Measurements from ENCODE around the gene MAP2K1.

MAP2K1 gene

GRCh38 chr15:66408254-66408653, 21.5 kb downstream of the MAP2K1 start:
- TF ChIP-seq GATA2 (IDR thresholded peaks at IDR 0.05; ENCODE audit: low read depth, low read length) (no peak), GATA3 (IDR thresholded peaks at IDR 0.05; ENCODE audit: low read depth, low read length) (no peak)

- TF ChIP-seq GATA2 (IDR thresholded peaks at IDR 0.05; ENCODE audit: low read depth, low read length) (no peak), GATA3 (IDR thresholded peaks at IDR 0.05; ENCODE audit: low read depth, low read length) (no peak)
Observed at GRCh38 chr15:66408675-66409282, 22.1 kb downstream of the MAP2K1 start.

GRCh38 chr15:66409565-66410108, 22.9 kb downstream of the MAP2K1 start:
- TF ChIP-seq GATA3 (IDR thresholded peaks at IDR 0.05; ENCODE audit: low read depth, low read length) (no peak), GATA2 (IDR thresholded peaks at IDR 0.05; ENCODE audit: low read depth, low read length) (no peak)

GRCh38 chr15:66411190-66411589, 24.5 kb downstream of the MAP2K1 start:
- TF ChIP-seq GATA3 (IDR thresholded peaks at IDR 0.05; ENCODE audit: low read depth, low read length) (no peak), GATA2 (IDR thresholded peaks at IDR 0.05; ENCODE audit: low read depth, low read length) (no peak)

- TF ChIP-seq GATA3 (IDR thresholded peaks at IDR 0.05; ENCODE audit: low read depth, low read length) (no peak), GATA2 (IDR thresholded peaks at IDR 0.05; ENCODE audit: low read depth, low read length) (no peak)
Observed at GRCh38 chr15:66412220-66412619, 25.5 kb downstream of the MAP2K1 start.

- TF ChIP-seq GATA2 (IDR thresholded peaks at IDR 0.05; ENCODE audit: low read depth, low read length), result no peak
- TF ChIP-seq GATA3 (IDR thresholded peaks at IDR 0.05; ENCODE audit: low read depth, low read length), result no peak
Observed at GRCh38 chr15:66413579-66413978, 26.9 kb downstream of the MAP2K1 start.

- TF ChIP-seq GATA3 (IDR thresholded peaks at IDR 0.05; ENCODE audit: low read depth, low read length) (no peak), GATA2 (IDR thresholded peaks at IDR 0.05; ENCODE audit: low read depth, low read length) (no peak)
Observed at GRCh38 chr15:66415360-66415759, 28.6 kb downstream of the MAP2K1 start.

GRCh38 chr15:66417736-66418135, 31.0 kb downstream of the MAP2K1 start:
- TF ChIP-seq GATA2 (IDR thresholded peaks at IDR 0.05; ENCODE audit: low read depth, low read length), result no peak
- TF ChIP-seq GATA3 (IDR thresholded peaks at IDR 0.05; ENCODE audit: low read depth, low read length), result no peak

- no peak for TF ChIP-seq GATA3 (IDR thresholded peaks at IDR 0.05; ENCODE audit: low read depth, low read length)
- no peak for TF ChIP-seq GATA2 (IDR thresholded peaks at IDR 0.05; ENCODE audit: low read depth, low read length)
Observed at GRCh38 chr15:66419471-66419870, 32.8 kb downstream of the MAP2K1 start.

- TF ChIP-seq GATA3 (IDR thresholded peaks at IDR 0.05; ENCODE audit: low read depth, low read length) (no peak), GATA2 (IDR thresholded peaks at IDR 0.05; ENCODE audit: low read depth, low read length) (no peak)
Observed at GRCh38 chr15:66422347-66422746, 35.6 kb downstream of the MAP2K1 start.

GRCh38 chr15:66423149-66423548, 36.4 kb downstream of the MAP2K1 start:
- TF ChIP-seq GATA3 (IDR thresholded peaks at IDR 0.05; ENCODE audit: low read depth, low read length) (no peak), GATA2 (IDR thresholded peaks at IDR 0.05; ENCODE audit: low read depth, low read length) (no peak)

- TF ChIP-seq GATA3 (IDR thresholded peaks at IDR 0.05; ENCODE audit: low read depth, low read length), result no peak
- no peak for TF ChIP-seq GATA2 (IDR thresholded peaks at IDR 0.05; ENCODE audit: low read depth, low read length)
Observed at GRCh38 chr15:66424963-66425612, 38.4 kb downstream of the MAP2K1 start.

- no peak for TF ChIP-seq GATA3 (IDR thresholded peaks at IDR 0.05; ENCODE audit: low read depth, low read length)
- TF ChIP-seq GATA2 (IDR thresholded peaks at IDR 0.05; ENCODE audit: low read depth, low read length), result no peak
Observed at GRCh38 chr15:66425837-66426236, 39.1 kb downstream of the MAP2K1 start.

GRCh38 chr15:66429117-66429516, 42.4 kb downstream of the MAP2K1 start:
- TF ChIP-seq GATA3 (IDR thresholded peaks at IDR 0.05; ENCODE audit: low read depth, low read length) (no peak), GATA2 (IDR thresholded peaks at IDR 0.05; ENCODE audit: low read depth, low read length) (no peak)

GRCh38 chr15:66429546-66429945, 42.8 kb downstream of the MAP2K1 start:
- TF ChIP-seq GATA3 (IDR thresholded peaks at IDR 0.05; ENCODE audit: low read depth, low read length) (no peak), GATA2 (IDR thresholded peaks at IDR 0.05; ENCODE audit: low read depth, low read length) (no peak)
